Lower lobe of right lung (tissue), 2 donors: ENCODE results near the gene GAB2. TPM values are rescaled to one million over a fixed set of nuclear protein-coding genes. Genes with fewer than 3 reads are reported as not detected.

ENCODE experiments used
- ATAC-seq, 2 donors: fragments of 200-7000 bp; cut with Tn5 transposase; one replicate each; pipeline ENCODE4 v1.9.1; 2020 to 2022; ENCODE audit warnings: mild to moderate bottlenecking in 2 of 2, moderate library complexity in 2 of 2
- DNase-seq: peaks from one replicate; pipeline ENCODE4 v3.0.0-alpha.2; 2020
- H3K27ac ChIP-seq: fragments of 200-600 bp; one replicate; pipeline ENCODE4 v1.8.0; 2022
- H3K27me3 ChIP-seq: fragments of 200-600 bp; one replicate; pipeline ENCODE4 v1.8.0; 2022; ENCODE audit warnings: low read depth
- H3K36me3 ChIP-seq: fragments of 200-600 bp; one replicate; pipeline ENCODE4 v1.8.0; 2022; ENCODE audit warnings: mild to moderate bottlenecking
- H3K4me1 ChIP-seq: fragments of 200-600 bp; one replicate; pipeline ENCODE4 v1.8.0; 2022
- H3K4me3 ChIP-seq: fragments of 200-600 bp; one replicate; pipeline ENCODE4 v1.8.0; 2022; ENCODE audit warnings: mild to moderate bottlenecking
- H3K9me3 ChIP-seq: fragments of 200-600 bp; one replicate; pipeline ENCODE4 v1.8.0; 2022
- intact Hi-C: fragments of 100-400 bp; cut with DNase I; formaldehyde crosslinking; loops from one replicate; pipeline ENCODE4 v1.11.0; 2022
- total RNA-seq: library from RNA; stranded (reverse); fragmentation: NEBNext Ultra II Directional; extraction: Animal tissue kit (Norgen Biotek cat#: 25700); gene quantifications from one replicate; pipeline ENCODE4 v1.2.1, GENCODE V29; 2021
- TF ChIP-seq, protein P1 (sequence below): fragments of 200-600 bp; IDR thresholded peaks from one replicate; pipeline ENCODE4 v1.8.0; 2022; ENCODE audit warnings: antibody characterized with exemption, mild to moderate bottlenecking
- donor health status: DM: no; HTN: yes; CAD: no; lungs with severe emphysema.

GAB2 gene
- total RNA-seq, 1 donor from 2014 or later, result 64.2 TPM

DNA sequence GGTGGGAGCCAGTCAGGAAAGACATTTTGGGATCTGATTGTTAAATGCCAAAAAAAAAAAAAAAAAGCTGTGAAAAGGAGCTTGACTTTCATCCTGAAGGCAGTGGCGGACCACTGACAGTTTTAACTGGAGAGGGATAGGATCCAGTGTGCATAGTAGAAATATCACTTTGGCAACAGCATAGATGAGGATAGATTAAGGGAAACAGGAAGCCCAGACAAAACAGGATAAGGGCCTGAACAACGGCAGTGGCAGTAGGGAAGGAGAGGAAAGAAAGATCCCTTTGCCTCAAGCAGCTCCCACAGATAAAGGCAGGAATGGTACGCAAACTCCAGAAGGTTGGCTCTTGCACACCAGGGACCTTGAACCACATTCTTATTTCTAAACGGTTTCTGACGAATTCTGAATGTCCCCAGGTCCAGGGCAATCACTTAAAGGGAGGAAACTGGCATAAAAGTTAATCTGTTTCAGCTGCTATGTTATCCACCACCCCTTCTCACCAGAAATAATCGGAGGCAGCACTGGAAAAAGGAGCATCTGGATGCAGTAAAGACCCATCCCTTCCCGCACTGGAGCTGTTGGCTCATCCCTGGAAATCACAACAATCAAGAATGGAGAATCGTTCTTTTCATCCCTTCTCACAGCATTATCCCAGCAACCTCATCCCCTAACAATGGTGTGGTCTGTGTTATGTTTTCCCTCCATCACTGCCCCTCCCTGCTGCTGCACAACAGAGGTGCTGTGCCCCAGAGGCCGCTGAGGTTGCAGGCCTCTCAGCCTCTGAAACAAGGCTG is 99.1 kb downstream of the GAB2 start:
- no peak overlapping the region for H3K27ac ChIP-seq
- no peak for ATAC-seq
- TF ChIP-seq, protein P1, sequence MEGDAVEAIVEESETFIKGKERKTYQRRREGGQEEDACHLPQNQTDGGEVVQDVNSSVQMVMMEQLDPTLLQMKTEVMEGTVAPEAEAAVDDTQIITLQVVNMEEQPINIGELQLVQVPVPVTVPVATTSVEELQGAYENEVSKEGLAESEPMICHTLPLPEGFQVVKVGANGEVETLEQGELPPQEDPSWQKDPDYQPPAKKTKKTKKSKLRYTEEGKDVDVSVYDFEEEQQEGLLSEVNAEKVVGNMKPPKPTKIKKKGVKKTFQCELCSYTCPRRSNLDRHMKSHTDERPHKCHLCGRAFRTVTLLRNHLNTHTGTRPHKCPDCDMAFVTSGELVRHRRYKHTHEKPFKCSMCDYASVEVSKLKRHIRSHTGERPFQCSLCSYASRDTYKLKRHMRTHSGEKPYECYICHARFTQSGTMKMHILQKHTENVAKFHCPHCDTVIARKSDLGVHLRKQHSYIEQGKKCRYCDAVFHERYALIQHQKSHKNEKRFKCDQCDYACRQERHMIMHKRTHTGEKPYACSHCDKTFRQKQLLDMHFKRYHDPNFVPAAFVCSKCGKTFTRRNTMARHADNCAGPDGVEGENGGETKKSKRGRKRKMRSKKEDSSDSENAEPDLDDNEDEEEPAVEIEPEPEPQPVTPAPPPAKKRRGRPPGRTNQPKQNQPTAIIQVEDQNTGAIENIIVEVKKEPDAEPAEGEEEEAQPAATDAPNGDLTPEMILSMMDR, result no peak

DNA sequence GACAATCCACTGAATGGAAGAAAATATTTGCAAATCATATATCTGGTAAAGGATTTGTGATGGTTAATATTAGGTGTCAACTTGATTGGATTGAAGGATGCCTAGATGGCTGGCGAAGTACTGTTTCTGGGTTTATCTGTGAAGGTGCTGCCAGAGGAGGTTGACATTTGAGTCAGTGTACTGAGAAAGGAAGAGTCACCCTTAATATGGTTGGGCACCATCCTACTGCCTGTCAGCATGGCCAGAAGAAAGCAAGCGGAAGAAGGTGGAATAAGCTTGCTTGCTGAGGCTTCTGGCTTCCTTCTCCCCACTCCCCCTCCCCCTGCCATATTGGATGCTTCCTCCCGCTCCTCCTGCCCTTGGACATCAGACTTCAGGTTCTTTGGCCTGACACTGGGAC is 101.9 kb downstream of the GAB2 start:
- ATAC-seq, result no peak
- H3K36me3 ChIP-seq, result no peaks in the 10 kb centered on the region
- intact Hi-C loops, result no loop called here
- H3K9me3 ChIP-seq, result no peaks in the 10 kb centered on the region
- H3K27me3 ChIP-seq, result no peaks in the 10 kb centered on the region
- no peak overlapping the region for H3K4me3 ChIP-seq
- no peak for DNase-seq
- H3K27ac ChIP-seq, result no peak overlapping the region
- peaks cover 62% of the 10 kb centered on the region for H3K4me1 ChIP-seq
- TF ChIP-seq, protein P1, result no peak

More for the DNA sequence above, 99.1 kb downstream of the GAB2 start:
- Histone ChIP-seq H3K9me3 (no peaks in the 10 kb centered on the region), H3K27me3 (no peaks in the 10 kb centered on the region), H3K4me3 (no peak overlapping the region), H3K4me1 (peaks cover 40% of the 10 kb centered on the region), H3K36me3 (no peaks in the 10 kb centered on the region)
- intact Hi-C loops, result no loop called here
- no peak for DNase-seq

DNA sequence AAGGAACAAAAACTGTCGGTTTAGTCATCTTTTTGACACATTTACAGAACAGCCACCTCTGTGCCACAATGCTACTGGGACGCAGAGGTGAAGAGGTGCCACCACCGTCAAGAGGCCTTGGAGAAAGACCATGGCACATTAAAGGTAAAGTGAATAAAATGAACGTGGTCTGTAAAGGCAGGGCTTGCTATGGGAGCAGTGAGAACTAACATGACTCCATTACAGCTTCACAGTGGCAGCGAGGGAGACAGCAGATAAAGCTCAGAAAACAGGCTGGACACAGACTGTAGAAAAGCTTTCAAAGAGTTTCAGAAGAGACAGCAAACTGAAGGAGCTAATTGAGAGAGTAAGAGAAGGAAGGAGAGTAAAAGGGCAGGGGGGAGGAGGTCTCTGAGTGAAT is 102.9 kb downstream of the GAB2 start:
- Histone ChIP-seq H3K9me3 (no peaks in the 10 kb centered on the region), H3K27me3 (no peaks in the 10 kb centered on the region), H3K4me3 (no peak overlapping the region), H3K27ac (no peak overlapping the region), H3K4me1 (peaks cover 63% of the 10 kb centered on the region), H3K36me3 (no peaks in the 10 kb centered on the region)
- DNase-seq, result no peak
- ATAC-seq, result no peak
- intact Hi-C loops, result no loop called here
- TF ChIP-seq, protein P1, result no peak

DNA sequence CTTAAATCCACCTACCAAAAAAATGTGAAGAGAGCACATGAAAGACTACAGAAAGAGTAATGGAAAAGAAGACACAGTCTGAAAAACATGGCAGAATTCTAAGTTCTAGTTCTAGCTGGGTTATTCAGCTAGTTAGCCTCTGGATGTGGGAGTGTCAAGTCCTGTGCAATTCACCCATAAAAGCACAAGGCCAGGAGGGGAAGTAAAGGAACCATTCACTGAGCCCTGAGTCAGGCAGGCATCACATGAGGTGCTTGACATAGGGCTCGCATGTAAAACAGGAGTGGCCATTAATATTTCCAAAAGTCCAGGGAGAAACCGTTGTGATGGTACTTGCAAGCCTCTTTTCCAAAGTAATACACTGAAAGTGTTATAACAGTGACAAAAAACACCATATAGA is 103.7 kb downstream of the GAB2 start:
- Histone ChIP-seq H3K9me3 (no peaks in the 10 kb centered on the region), H3K4me1 (peaks cover 57% of the 10 kb centered on the region), H3K36me3 (no peaks in the 10 kb centered on the region), H3K4me3 (no peak overlapping the region), H3K27me3 (no peaks in the 10 kb centered on the region), H3K27ac (peak overlapping the region; percentile 25)
- TF ChIP-seq, protein P1, result no peak
- DNase-seq (no peak), ATAC-seq (peak; percentile 66 to 71)
- intact Hi-C loops, result no loop called here

DNA sequence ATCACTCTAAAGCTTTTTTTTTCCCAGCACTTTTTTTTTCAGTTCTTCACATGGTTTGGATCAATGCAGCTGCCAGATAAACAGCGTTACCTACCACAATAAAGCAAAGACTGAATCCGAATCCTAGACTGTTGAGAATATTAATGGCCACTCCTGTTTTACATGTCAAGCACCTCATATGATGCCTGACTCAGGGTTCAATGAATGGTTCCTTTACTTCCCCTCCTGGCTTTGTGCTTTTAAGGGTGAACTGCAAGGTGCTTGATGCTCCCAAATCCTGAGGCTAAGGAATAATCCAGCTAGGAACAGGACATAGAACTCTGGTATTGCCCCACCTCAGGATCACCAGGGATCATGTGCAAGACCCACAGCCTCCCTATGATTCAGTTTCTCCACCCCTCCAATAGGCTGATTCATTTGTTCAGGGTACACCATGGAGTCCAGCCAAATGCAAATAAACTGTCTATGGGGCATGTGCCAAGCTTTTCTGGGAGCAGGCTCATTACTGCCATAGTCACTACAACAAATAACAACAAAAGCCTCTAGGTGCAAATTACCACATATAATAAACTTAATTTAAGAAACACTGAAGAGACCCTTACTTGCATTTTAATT is 104.3 kb downstream of the GAB2 start:
- no peaks in the 10 kb centered on the region for H3K27me3 ChIP-seq
- ATAC-seq, result peak; percentile 40 to 60
- H3K4me3 ChIP-seq, result no peak overlapping the region
- TF ChIP-seq, protein P1, result no peak
- H3K36me3 ChIP-seq, result no peaks in the 10 kb centered on the region
- H3K27ac ChIP-seq, result no peak overlapping the region
- intact Hi-C loops, result no loop called here
- H3K4me1 ChIP-seq, result peaks cover 51% of the 10 kb centered on the region
- no peaks in the 10 kb centered on the region for H3K9me3 ChIP-seq
- DNase-seq, result no peak
